PC-9 (cell line): Measurements from ENCODE around the gene BHLHA9.

Experiments used
- EZH2 ChIP-seq: fragments of 200-600 bp; sonication (generic); IDR thresholded peaks from 2 replicates; pipeline ENCODE4 v1.8.0; 2017; ENCODE audit warnings: antibody characterized with exemption, low read depth
- TF ChIP-seq, protein P1 (sequence below): fragments of 200-600 bp; sonication (generic); conservative IDR thresholded peaks from 2 replicates; pipeline ENCODE4 v1.6.1; 2017; ENCODE audit warnings: mixed run types, antibody characterized with exemption, mild to moderate bottlenecking, moderate library complexity

DNA sequence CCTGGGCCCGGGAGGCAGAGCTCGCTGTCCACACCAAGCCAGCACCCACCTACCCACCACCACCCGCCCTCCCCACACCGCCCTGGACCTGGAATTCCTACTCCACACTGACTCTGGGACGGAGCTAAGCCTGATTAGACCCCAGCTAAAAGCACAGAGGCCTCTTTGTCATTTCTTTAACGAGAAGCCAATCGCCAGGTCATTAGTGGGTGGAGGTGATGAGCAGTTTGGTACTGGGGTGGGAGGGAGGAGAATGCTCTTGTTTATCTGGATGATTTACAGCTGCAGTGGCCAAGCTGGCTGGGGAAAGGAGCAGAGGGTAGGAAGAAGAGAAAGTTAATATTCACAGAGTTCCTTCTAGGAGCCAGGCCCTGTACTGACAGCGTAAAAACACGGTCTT, 6.0 kb upstream of the BHLHA9 start:
- TF ChIP-seq, protein P1, sequence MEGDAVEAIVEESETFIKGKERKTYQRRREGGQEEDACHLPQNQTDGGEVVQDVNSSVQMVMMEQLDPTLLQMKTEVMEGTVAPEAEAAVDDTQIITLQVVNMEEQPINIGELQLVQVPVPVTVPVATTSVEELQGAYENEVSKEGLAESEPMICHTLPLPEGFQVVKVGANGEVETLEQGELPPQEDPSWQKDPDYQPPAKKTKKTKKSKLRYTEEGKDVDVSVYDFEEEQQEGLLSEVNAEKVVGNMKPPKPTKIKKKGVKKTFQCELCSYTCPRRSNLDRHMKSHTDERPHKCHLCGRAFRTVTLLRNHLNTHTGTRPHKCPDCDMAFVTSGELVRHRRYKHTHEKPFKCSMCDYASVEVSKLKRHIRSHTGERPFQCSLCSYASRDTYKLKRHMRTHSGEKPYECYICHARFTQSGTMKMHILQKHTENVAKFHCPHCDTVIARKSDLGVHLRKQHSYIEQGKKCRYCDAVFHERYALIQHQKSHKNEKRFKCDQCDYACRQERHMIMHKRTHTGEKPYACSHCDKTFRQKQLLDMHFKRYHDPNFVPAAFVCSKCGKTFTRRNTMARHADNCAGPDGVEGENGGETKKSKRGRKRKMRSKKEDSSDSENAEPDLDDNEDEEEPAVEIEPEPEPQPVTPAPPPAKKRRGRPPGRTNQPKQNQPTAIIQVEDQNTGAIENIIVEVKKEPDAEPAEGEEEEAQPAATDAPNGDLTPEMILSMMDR: no peak
- no peak for TF ChIP-seq EZH2
